Nucleus accumbens (tissue), 56 donors: ENCODE measurements around the gene TMEM208.

Source experiments
- DNase-seq, 56 donors: peaks; one replicate each; lab custom pipeline; 2025; lab: John Stamatoyannopoulos, UW

TMEM208 gene

GRCh38 chr16:67226804-67227566 is at the start of gene TMEM208:
Gene TMEM208, plus strand, starts transcription at chr16:67227130. Its CDS starts 89 bp downstream, at chr16:67227219.
- peak; percentile 68 to 98 (median 93) for DNase-seq

GRCh38 chr16:67177743-67178699 is 48.9 kb upstream of the TMEM208 start:
- DNase-seq = peak in 32 of 56 donors; percentile 27 to 83 (median 46)

DNA sequence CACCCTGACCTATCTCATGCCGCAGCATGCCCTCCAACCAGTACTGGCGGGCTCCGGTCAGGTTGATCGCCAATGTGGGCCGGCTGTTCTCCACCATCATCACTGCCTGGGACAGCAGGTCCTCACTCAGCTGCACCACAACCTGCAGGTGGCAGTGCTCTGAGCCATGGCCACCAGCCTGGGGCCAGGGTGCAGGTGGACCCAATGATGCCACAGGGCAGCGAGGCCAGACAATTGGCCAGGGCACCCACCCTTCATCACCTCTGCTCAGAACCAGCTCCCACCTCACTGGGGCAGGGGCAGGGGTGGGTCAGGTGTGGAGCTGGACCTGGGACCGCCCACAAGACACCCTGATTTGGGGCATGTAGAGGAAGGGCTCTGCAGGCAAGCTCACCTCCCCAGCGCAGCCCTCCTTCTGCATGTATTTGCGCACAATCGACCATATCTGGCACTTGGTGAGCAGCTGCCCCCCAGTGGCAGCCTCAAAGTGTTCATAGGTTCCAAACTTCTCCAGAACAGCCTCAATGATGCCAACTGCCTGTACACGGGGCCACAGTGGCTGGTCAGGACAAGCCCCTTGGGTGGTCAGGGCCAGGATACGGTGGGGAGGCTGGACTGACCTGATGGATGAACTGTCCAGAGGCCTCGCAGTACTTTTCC is 47.4 kb upstream of the TMEM208 start:
- DNase-seq = no peak

- DNase-seq = no peak
Observed at GRCh38 chr16:67180166-67180565, 46.8 kb upstream of the TMEM208 start.

GRCh38 chr16:67181346-67181745 is 45.6 kb upstream of the TMEM208 start:
- DNase-seq = no peak

- no peak for DNase-seq
Observed at GRCh38 chr16:67182288-67182687, 44.6 kb upstream of the TMEM208 start.

DNA sequence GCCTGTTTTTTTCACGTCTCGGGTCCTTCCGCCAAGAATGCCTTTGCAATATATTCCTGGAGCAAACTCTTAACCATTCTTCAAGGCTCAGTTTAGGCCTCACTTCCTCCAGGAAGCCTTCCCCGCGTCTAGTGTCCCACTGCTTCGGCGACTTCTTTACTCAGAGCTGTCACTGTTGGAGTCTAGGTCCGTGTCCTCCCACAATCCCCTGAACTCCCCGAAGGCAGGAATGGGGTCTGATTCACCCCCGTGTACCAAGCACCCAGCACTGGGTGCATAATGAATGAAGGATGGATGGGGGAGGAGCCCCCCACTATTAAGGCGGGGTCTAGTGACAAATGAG is 43.7 kb upstream of the TMEM208 start:
- no peak for DNase-seq

DNA sequence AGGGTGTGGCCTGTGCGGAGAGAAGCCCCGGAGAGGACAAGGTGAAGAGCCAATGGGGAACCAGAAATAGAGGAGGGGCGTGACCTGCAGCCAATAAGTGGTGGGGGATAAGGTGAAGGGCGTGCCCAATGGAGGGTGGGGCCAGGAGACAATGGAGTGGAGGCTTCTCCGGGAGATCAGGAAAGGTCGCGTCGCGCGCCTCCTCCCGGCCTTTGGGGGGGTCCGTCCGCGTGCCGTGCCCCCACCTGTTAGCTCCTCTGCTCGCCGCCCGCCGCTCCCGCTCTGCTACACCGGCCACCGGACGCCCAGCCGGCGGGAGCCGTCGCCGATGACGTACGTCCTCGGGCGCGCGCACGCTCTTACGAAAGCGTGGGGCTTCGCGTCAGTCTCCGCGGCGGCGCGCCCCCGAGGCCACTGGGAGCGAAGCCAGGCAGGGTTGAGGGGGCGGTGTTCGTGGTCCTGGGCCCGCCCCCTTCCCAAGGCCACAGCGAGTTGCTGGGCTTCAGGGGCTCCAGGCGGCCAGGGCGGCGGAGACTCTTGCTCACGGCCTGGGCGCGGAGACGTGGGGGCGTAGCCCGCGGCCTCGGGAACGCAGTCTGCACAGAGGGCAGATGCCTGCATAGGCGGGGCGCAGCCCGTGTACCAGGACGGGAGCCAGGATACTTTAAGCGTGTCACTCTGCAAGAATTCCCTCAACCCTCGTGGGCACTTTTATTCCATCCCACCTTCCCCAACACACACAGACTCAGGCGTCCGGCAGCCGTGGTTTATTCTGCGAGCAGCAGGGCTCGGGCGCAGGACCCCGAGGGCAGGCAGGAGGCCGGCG is 43.1 kb upstream of the TMEM208 start, which contains the start of gene MATCAP1:
TSS of gene MATCAP1 (minus strand) at position 337 of the 826 bp plus-strand sequence. CDS start 3,353 bp downstream, outside the sequence.
- peak; percentile 79 to 97 (median 93) for DNase-seq

DNA sequence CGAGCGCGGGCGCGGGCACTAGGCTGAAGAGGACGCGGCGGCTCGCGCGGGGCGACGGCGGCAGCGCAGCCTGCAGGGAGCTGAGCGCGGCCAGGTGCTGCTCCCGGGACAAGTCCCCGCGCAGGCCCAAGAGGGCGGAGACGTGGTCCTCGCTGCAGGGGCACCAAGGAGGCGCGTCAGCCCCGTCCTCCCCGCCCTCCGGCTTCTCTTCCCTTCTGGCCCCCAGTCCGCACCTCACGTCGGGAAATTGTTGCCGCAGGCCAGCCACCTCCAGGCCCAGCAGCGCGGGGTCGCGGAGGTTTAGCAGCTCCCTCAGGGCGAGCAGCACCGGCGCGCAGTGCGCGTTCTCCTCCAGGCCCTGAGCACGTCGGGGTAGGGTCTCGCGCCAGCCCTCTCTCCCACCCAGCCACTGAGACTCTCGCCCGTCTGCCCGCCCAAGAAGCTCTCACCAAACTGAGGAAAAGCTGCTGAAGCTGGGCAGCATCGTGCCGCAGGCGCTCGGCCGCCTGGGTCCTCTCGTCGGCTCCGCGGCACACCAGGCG is 42.4 kb upstream of the TMEM208 start:
- peak in 1 of 56 donors; percentile 75 for DNase-seq

GRCh38 chr16:67184995-67185650 is 41.8 kb upstream of the TMEM208 start:
- DNase-seq = peak in 52 of 56 donors; percentile 14 to 91 (median 64)

- DNase-seq = no peak
Observed at GRCh38 chr16:67185651-67186134, 41.2 kb upstream of the TMEM208 start.

- DNase-seq = no peak
Observed at GRCh38 chr16:67186550-67186950, 40.4 kb upstream of the TMEM208 start.

GRCh38 chr16:67187175-67187890 is 39.6 kb upstream of the TMEM208 start:
- DNase-seq = no peak

DNA sequence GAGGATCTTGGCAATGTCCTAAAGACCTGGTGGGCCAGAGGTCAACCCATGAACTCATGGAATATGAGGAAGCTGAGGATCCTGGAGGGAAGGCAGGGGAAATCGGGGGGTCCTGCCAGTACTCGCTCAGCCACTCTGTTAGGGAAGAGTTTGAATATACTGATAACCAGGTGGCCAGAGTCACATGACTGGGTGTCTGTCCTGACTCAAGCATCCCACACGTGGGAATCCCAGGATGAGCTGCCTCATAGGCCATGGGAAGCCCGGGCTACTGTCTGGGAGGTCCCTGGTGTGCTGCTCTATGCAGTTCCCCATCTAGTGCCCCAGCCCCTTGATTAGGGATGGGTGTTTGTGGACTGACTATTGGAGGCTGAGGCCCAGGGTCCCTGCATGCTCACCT is 38.6 kb upstream of the TMEM208 start:
- no peak for DNase-seq

DNA sequence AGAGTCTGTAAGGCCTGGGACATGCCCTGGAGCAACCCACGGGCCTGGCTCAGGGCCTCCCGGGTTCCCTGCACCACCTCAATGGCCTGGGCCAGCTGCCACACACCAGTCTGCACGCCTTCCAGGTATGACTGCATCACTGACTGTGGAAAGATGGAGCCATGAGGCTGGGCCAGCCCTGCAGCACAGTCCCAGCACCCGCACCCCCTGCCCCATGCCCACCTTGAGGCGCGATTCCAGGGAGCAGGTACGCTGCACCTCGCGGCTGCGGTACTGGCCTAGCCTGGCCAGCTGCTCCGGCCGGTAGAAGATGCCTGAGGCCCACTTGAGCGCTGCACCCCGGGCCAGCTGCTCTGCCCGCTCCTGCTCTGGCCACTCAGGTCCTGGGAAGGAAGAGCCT is 38.1 kb upstream of the TMEM208 start:
- DNase-seq = no peak

GRCh38 chr16:67190041-67190440 is 36.9 kb upstream of the TMEM208 start, which contains the start of gene EXOC3L1:
Gene EXOC3L1, minus strand, starts transcription at chr16:67190136. Its CDS starts 460 bp downstream, at chr16:67189676.
- DNase-seq = no peak

DNA sequence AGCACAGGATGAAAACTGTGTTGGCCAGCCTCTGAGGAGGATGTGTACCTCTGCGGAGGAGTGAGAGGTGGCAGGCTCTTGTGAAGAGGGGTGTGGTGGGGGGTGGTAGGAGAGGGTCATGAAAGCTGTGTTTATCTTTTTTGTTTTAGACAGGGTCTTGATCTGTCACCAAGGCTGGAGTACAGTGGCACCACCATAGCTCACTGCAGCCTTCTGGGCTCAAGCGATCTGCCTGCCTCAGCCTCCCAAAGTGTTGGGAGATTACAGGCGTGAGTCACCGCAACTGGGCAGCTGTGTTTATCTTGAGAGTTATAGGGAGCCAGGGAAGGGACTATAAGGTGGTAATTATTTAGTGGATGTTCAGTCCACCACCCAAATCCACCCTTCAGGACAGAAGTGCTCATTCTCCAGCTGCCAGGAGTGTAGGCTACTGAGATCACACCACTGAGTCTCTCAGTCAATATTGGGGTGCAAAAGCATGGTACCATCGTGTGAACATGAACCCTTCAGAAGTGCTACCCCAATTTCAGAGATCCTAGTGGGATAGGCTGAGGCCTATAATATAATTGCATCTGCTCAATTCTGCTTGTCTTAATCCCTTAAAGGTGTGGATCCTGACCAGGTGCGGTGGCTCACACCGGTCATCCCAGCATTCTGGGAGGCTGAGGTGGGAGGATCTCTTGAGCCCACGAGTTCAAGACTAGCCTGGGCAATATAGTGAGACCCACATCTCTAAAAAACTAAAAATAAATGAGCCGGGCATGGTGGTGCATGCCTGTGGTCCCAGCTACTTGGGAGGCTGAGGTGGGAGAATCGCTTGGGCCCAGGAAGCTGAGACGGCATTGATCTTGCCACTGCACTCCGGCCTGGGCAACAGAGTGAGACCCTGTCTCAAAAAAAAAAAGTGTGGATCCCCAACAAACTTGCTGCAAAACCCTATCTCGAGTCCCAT is 36.2 kb upstream of the TMEM208 start:
- DNase-seq = no peak
